ENCODE data around the gene LRRTM4. TPM values are rescaled to one million over a fixed set of nuclear protein-coding genes. Genes with fewer than 3 reads are reported as not detected.

LRRTM4 gene
- polyA plus RNA-seq, 1 donor from 2014 or later, result 37.1 TPM

- H3K36me3 ChIP-seq (ENCODE audit: insufficient read depth, low read length), result no peaks in the 10 kb centered on the region
- no peaks in the 10 kb centered on the region for H3K9me3 ChIP-seq (ENCODE audit: low read length)
- no peaks in the 10 kb centered on the region for H4K20me1 ChIP-seq (ENCODE audit: insufficient read depth)
- no peak overlapping the region for H2AFZ ChIP-seq (ENCODE audit: low read depth, low read length)
- H3K9me2 ChIP-seq (ENCODE audit: insufficient read depth, low read length), result no peaks in the 10 kb centered on the region
- TF ChIP-seq SMC3 (conservative IDR thresholded peaks at IDR 0.05; ENCODE audit: poor library complexity), result no peak
- no peak for TF ChIP-seq MXI1 (conservative IDR thresholded peaks at IDR 0.05; ENCODE audit: poor library complexity, severe bottlenecking)
- TF ChIP-seq RAD21 (conservative IDR thresholded peaks at IDR 0.05), result no peak
- TF ChIP-seq CTCF (IDR thresholded peaks at IDR 0.05; ENCODE audit: poor library complexity, severe bottlenecking), result no peak
- TF ChIP-seq EP300 (conservative IDR thresholded peaks at IDR 0.05; ENCODE audit: poor library complexity, severe bottlenecking), result no peak
- TF ChIP-seq EZH2 (IDR thresholded peaks at IDR 0.05; ENCODE audit: borderline replicate concordance, insufficient read depth, low read length, poor library complexity, severe bottlenecking), result no peak
- TF ChIP-seq REST (IDR thresholded peaks at IDR 0.05; ENCODE audit: borderline replicate concordance), result no peak
- no peak for TF ChIP-seq POLR2AphosphoS5 (IDR thresholded peaks at IDR 0.05)
- TF ChIP-seq TAF1 (IDR thresholded peaks at IDR 0.05; ENCODE audit: low read depth), result no peak
- no peaks in the 10 kb centered on the region for H3K27me3 ChIP-seq (ENCODE audit: insufficient read depth, low read depth, low read length)
- no peak overlapping the region for H3K9ac ChIP-seq (ENCODE audit: low read length)
- no peak overlapping the region for H3K27ac ChIP-seq (ENCODE audit: low read length)
- H3K4me3 ChIP-seq (ENCODE audit: low read length), result no peak overlapping the region
- H3K79me2 ChIP-seq (replicated peaks; ENCODE audit: insufficient read depth, low read length), result no peaks in the 10 kb centered on the region
- no peaks in the 10 kb centered on the region for H3F3A ChIP-seq (ENCODE audit: insufficient read depth, low read length, poor library complexity, severe bottlenecking)
- no peak overlapping the region for H3K4me2 ChIP-seq (ENCODE audit: low read length)
Observed at GRCh38 chr2:77567723-77568122, 45.5 kb upstream of the LRRTM4 start.

GRCh38 chr2:77566582-77566981, 44.4 kb upstream of the LRRTM4 start:
- Histone ChIP-seq H3K9me3 (ENCODE audit: low read length) (no peaks in the 10 kb centered on the region), H3K27ac (ENCODE audit: low read length) (no peak overlapping the region), H3F3A (ENCODE audit: insufficient read depth, low read length, poor library complexity, severe bottlenecking) (no peaks in the 10 kb centered on the region), H3K9me2 (ENCODE audit: insufficient read depth, low read length) (no peaks in the 10 kb centered on the region), H2AFZ (ENCODE audit: low read depth, low read length) (no peak overlapping the region), H3K4me3 (ENCODE audit: low read length) (no peak overlapping the region), H3K9ac (ENCODE audit: low read length) (no peak overlapping the region), H3K4me2 (ENCODE audit: low read length) (no peak overlapping the region), H3K36me3 (ENCODE audit: insufficient read depth, low read length) (no peaks in the 10 kb centered on the region), H4K20me1 (ENCODE audit: insufficient read depth) (no peaks in the 10 kb centered on the region), H3K79me2 (replicated peaks; ENCODE audit: insufficient read depth, low read length) (no peaks in the 10 kb centered on the region), H3K27me3 (ENCODE audit: insufficient read depth, low read depth, low read length) (no peaks in the 10 kb centered on the region)
- TF ChIP-seq POLR2AphosphoS5 (IDR thresholded peaks at IDR 0.05) (no peak), EZH2 (IDR thresholded peaks at IDR 0.05; ENCODE audit: borderline replicate concordance, insufficient read depth, low read length, poor library complexity, severe bottlenecking) (no peak), RAD21 (conservative IDR thresholded peaks at IDR 0.05) (no peak), CTCF (IDR thresholded peaks at IDR 0.05; ENCODE audit: poor library complexity, severe bottlenecking) (no peak), REST (IDR thresholded peaks at IDR 0.05; ENCODE audit: borderline replicate concordance) (no peak), TAF1 (IDR thresholded peaks at IDR 0.05; ENCODE audit: low read depth) (no peak), MXI1 (conservative IDR thresholded peaks at IDR 0.05; ENCODE audit: poor library complexity, severe bottlenecking) (no peak), EP300 (conservative IDR thresholded peaks at IDR 0.05; ENCODE audit: poor library complexity, severe bottlenecking) (no peak), SMC3 (conservative IDR thresholded peaks at IDR 0.05; ENCODE audit: poor library complexity) (no peak)
